CD8-positive, alpha-beta memory T cell (primary cell): ENCODE results near the gene CACNA1G. TPM values are rescaled to one million over a fixed set of nuclear protein-coding genes. Genes with fewer than 3 reads are reported as not detected.

ENCODE experiments used
- CTCF ChIA-PET: fragments of 350-600 bp; sonication (Branson Sonifier 250); formaldehyde crosslinking; loops from one replicate; lab custom pipeline; 2021; ENCODE audit warnings: antibody characterized with exemption; lab: Charles Lee
- POLR2A ChIA-PET: fragments of 350-600 bp; sonication (Branson Sonifier 250); formaldehyde crosslinking; loops from one replicate; lab custom pipeline; 2021; ENCODE audit warnings: antibody characterized with exemption; lab: Charles Lee
- DNase-seq, 5 donors: peaks; one replicate each; pipeline versions ENCODE4 v3.0.0 to v3.0.0-alpha.2; 2020 to 2022; ENCODE audit warnings: mixed read lengths in 1 of 5
- H3K27ac ChIP-seq: one replicate; pipeline ENCODE4 v1.7.0; 2013; ENCODE audit warnings: low read depth, mild to moderate bottlenecking, low read length, moderate library complexity
- H3K27me3 ChIP-seq: 2 replicates; pipeline ENCODE4 v1.7.0; 2013; ENCODE audit warnings: low read length, mild to moderate bottlenecking; ENCODE audit not compliant: insufficient read depth, poor library complexity, severe bottlenecking
- H3K36me3 ChIP-seq: 2 replicates; pipeline ENCODE4 v1.7.0; 2013; ENCODE audit warnings: mild to moderate bottlenecking, low read length, moderate library complexity; ENCODE audit not compliant: insufficient read depth
- H3K4me1 ChIP-seq: 2 replicates; pipeline ENCODE4 v1.7.0; 2013; ENCODE audit warnings: mild to moderate bottlenecking, low read length, moderate library complexity; ENCODE audit not compliant: insufficient read depth
- H3K4me3 ChIP-seq: 2 replicates; pipeline ENCODE4 v1.7.0; 2013; ENCODE audit warnings: mild to moderate bottlenecking, low read length
- H3K9me3 ChIP-seq: 2 replicates; pipeline ENCODE4 v1.7.0; 2013; ENCODE audit warnings: mild to moderate bottlenecking, low read length
- H3K27ac Mint-ChIP-seq, 8 donors: one replicate each; pipeline ENCODE4 v1.8.0; 2020 to 2021; ENCODE audit warnings: mixed read lengths in 8 of 8, mild to moderate bottlenecking in 6 of 8, inconsistent platforms in 3 of 8, moderate library complexity in 3 of 8
- H3K27me3 Mint-ChIP-seq, 2 donors: one replicate each; pipeline ENCODE4 v1.8.0; 2020 to 2021; ENCODE audit warnings: mixed read lengths in 2 of 2, mild to moderate bottlenecking in 1 of 2, moderate library complexity in 1 of 2
- H3K36me3 Mint-ChIP-seq, 3 donors: one replicate each; pipeline ENCODE4 v1.8.0; 2020 to 2021; ENCODE audit warnings: mixed read lengths in 3 of 3, inconsistent platforms in 1 of 3, mild to moderate bottlenecking in 1 of 3
- H3K4me1 Mint-ChIP-seq, 3 donors: one replicate each; pipeline ENCODE4 v1.8.0; 2020 to 2021; ENCODE audit warnings: mixed read lengths in 3 of 3, inconsistent platforms in 1 of 3, mild to moderate bottlenecking in 1 of 3
- H3K4me3 Mint-ChIP-seq, 7 donors: one replicate each; pipeline ENCODE4 v1.8.0; 2020 to 2021; ENCODE audit warnings: mixed read lengths in 7 of 7, mild to moderate bottlenecking in 6 of 7, moderate library complexity in 4 of 7, inconsistent platforms in 2 of 7
- H3K9me3 Mint-ChIP-seq, 5 donors: one replicate each; pipeline ENCODE4 v1.8.0; 2020 to 2022; ENCODE audit warnings: mixed read lengths in 5 of 5, mild to moderate bottlenecking in 3 of 5, moderate library complexity in 2 of 5, inconsistent platforms in 1 of 5
- polyA plus RNA-seq: library from polyadenylated mRNA; unstranded; fragments of 300-500 nt; fragmentation: Illumina TruSeq; gene quantifications from one replicate; pipeline ENCODE4 v1.2.3, GENCODE V29; 2021
- total RNA-seq, 2 experiments: library from RNA; stranded (reverse); gene quantifications; one replicate each; pipeline ENCODE4 v1.2.3, GENCODE V29; 2021

Gene CACNA1G
- total and polyA plus RNA-seq, 3 experiments from 2014 or later: 0.07 TPM; not detected in 2

- Histone ChIP-seq H3K36me3 (no peaks in the 10 kb centered on the region), H3K27me3 (no peaks in the 10 kb centered on the region)
- CTCF ChIA-PET: no interaction called here
These were observed 22.2 kb downstream of the CACNA1G start for GRCh38 chr17:50582741-50583140.

GRCh38 chr17:50583641-50584040 lies 23.1 kb downstream of the CACNA1G start:
- no peak overlapping the region for H3K4me3 Mint-ChIP-seq
- Histone ChIP-seq H3K4me1 (no peaks in the 10 kb centered on the region), H3K4me3 (no peak overlapping the region), H3K27ac (no peak overlapping the region), H3K9me3 (no peaks in the 10 kb centered on the region), H3K36me3 (no peaks in the 10 kb centered on the region), H3K27me3 (no peaks in the 10 kb centered on the region)
- H3K27ac Mint-ChIP-seq: peak overlapping the region in 1 of 8 donors; percentile 61
- DNase-seq: no peak
- H3K27me3 Mint-ChIP-seq: peaks cover 11 to 17% of the 10 kb centered on the region in 2 donors
- CTCF ChIA-PET: no interaction called here
- POLR2A ChIA-PET: no interaction called here
- H3K36me3 Mint-ChIP-seq: no peaks in the 10 kb centered on the region
- H3K4me1 Mint-ChIP-seq: no peaks in the 10 kb centered on the region
- no peaks in the 10 kb centered on the region for H3K9me3 Mint-ChIP-seq

More at GRCh38 chr17:50582741-50583140, 22.2 kb downstream of the CACNA1G start:
- Mint-ChIP-seq H3K27ac (peak overlapping the region in 1 of 8 donors; percentile 84), H3K36me3 (no peaks in the 10 kb centered on the region), H3K9me3 (no peaks in the 10 kb centered on the region), H3K27me3 (peaks cover 14 to 25% of the 10 kb centered on the region in 2 donors), H3K4me3 (no peak overlapping the region), H3K4me1 (no peaks in the 10 kb centered on the region)
- Histone ChIP-seq H3K9me3 (no peaks in the 10 kb centered on the region), H3K4me3 (no peak overlapping the region), H3K4me1 (no peaks in the 10 kb centered on the region), H3K27ac (no peak overlapping the region)
- no peak for DNase-seq
- POLR2A ChIA-PET: no interaction called here

- no peak for DNase-seq
- no peak overlapping the region for H3K4me3 Mint-ChIP-seq
- ChIA-PET CTCF (no interaction called here), POLR2A (no interaction called here)
- H3K27me3 Mint-ChIP-seq: peaks cover 6 to 13% of the 10 kb centered on the region in 2 donors
- no peaks in the 10 kb centered on the region for H3K4me1 ChIP-seq
- H3K9me3 ChIP-seq: no peaks in the 10 kb centered on the region
- H3K27ac ChIP-seq: no peak overlapping the region
- no peaks in the 10 kb centered on the region for H3K27me3 ChIP-seq
- H3K27ac Mint-ChIP-seq: peak overlapping the region in 1 of 8 donors; percentile 61
- no peaks in the 10 kb centered on the region for H3K4me1 Mint-ChIP-seq
- H3K36me3 Mint-ChIP-seq: no peaks in the 10 kb centered on the region
- no peaks in the 10 kb centered on the region for H3K36me3 ChIP-seq
- no peaks in the 10 kb centered on the region for H3K9me3 Mint-ChIP-seq
- H3K4me3 ChIP-seq: no peak overlapping the region
These were observed 23.6 kb downstream of the CACNA1G start for GRCh38 chr17:50584116-50584515.

- DNase-seq: no peak
- Histone ChIP-seq H3K9me3 (no peaks in the 10 kb centered on the region), H3K4me3 (no peak overlapping the region), H3K27me3 (no peaks in the 10 kb centered on the region), H3K36me3 (no peaks in the 10 kb centered on the region), H3K27ac (no peak overlapping the region), H3K4me1 (no peaks in the 10 kb centered on the region)
- Mint-ChIP-seq H3K36me3 (no peaks in the 10 kb centered on the region), H3K4me3 (peak overlapping the region in 1 of 7 donors; percentile 56), H3K27me3 (peaks cover 8 to 13% of the 10 kb centered on the region in 2 donors), H3K27ac (no peak overlapping the region), H3K9me3 (no peaks in the 10 kb centered on the region), H3K4me1 (no peaks in the 10 kb centered on the region)
- CTCF ChIA-PET: no interaction called here
- POLR2A ChIA-PET: no interaction called here
These were observed 24.2 kb downstream of the CACNA1G start for GRCh38 chr17:50584749-50585148.

- H3K4me3 Mint-ChIP-seq: no peak overlapping the region
These were observed 24.8 kb downstream of the CACNA1G start for GRCh38 chr17:50585346-50585745.

GRCh38 chr17:50585891-50586290 lies 25.4 kb downstream of the CACNA1G start:
- no peak overlapping the region for H3K27ac ChIP-seq
- H3K4me3 Mint-ChIP-seq: no peak overlapping the region
- no peaks in the 10 kb centered on the region for H3K9me3 Mint-ChIP-seq
- no peaks in the 10 kb centered on the region for H3K4me1 Mint-ChIP-seq
- ChIA-PET CTCF (no interaction called here), POLR2A (no interaction called here)
- H3K27me3 Mint-ChIP-seq: peaks cover 9 to 13% of the 10 kb centered on the region in 2 donors
- no peaks in the 10 kb centered on the region for H3K36me3 ChIP-seq
- no peak for DNase-seq
- no peaks in the 10 kb centered on the region for H3K27me3 ChIP-seq
- no peaks in the 10 kb centered on the region for H3K4me1 ChIP-seq
- H3K27ac Mint-ChIP-seq: no peak overlapping the region
- H3K4me3 ChIP-seq: no peak overlapping the region
- H3K9me3 ChIP-seq: no peaks in the 10 kb centered on the region
- H3K36me3 Mint-ChIP-seq: no peaks in the 10 kb centered on the region

More at GRCh38 chr17:50585346-50585745, 24.8 kb downstream of the CACNA1G start:
- Mint-ChIP-seq H3K9me3 (no peaks in the 10 kb centered on the region), H3K36me3 (no peaks in the 10 kb centered on the region), H3K27ac (no peak overlapping the region), H3K4me1 (no peaks in the 10 kb centered on the region), H3K27me3 (peaks cover 9 to 13% of the 10 kb centered on the region in 2 donors)
- H3K36me3 ChIP-seq: no peaks in the 10 kb centered on the region
- H3K4me3 ChIP-seq: no peak overlapping the region
- H3K4me1 ChIP-seq: no peaks in the 10 kb centered on the region
- no peaks in the 10 kb centered on the region for H3K27me3 ChIP-seq
- no peak for DNase-seq
- no peak overlapping the region for H3K27ac ChIP-seq
- CTCF ChIA-PET: no interaction called here
- POLR2A ChIA-PET: no interaction called here
- no peaks in the 10 kb centered on the region for H3K9me3 ChIP-seq

- no peaks in the 10 kb centered on the region for H3K27me3 ChIP-seq
- ChIA-PET CTCF (no interaction called here), POLR2A (no interaction called here)
- DNase-seq: no peak
- no peaks in the 10 kb centered on the region for H3K4me1 Mint-ChIP-seq
- no peak overlapping the region for H3K4me3 ChIP-seq
- no peak overlapping the region for H3K27ac ChIP-seq
- H3K4me3 Mint-ChIP-seq: no peak overlapping the region
- no peaks in the 10 kb centered on the region for H3K9me3 Mint-ChIP-seq
- no peak overlapping the region for H3K27ac Mint-ChIP-seq
- no peaks in the 10 kb centered on the region for H3K4me1 ChIP-seq
- H3K36me3 ChIP-seq: no peaks in the 10 kb centered on the region
- no peaks in the 10 kb centered on the region for H3K36me3 Mint-ChIP-seq
- H3K27me3 Mint-ChIP-seq: peaks cover 9 to 10% of the 10 kb centered on the region in 2 donors
- H3K9me3 ChIP-seq: no peaks in the 10 kb centered on the region
These were observed 26.1 kb downstream of the CACNA1G start for GRCh38 chr17:50586421-50587247.

- Histone ChIP-seq H3K36me3 (no peaks in the 10 kb centered on the region), H3K27me3 (no peaks in the 10 kb centered on the region), H3K4me3 (no peak overlapping the region), H3K27ac (no peak overlapping the region), H3K4me1 (no peaks in the 10 kb centered on the region), H3K9me3 (no peaks in the 10 kb centered on the region)
- peaks cover 2 to 5% of the 10 kb centered on the region in 2 donors for H3K27me3 Mint-ChIP-seq
- H3K27ac Mint-ChIP-seq: no peak overlapping the region
- no peak overlapping the region for H3K4me3 Mint-ChIP-seq
- H3K4me1 Mint-ChIP-seq: no peaks in the 10 kb centered on the region
- POLR2A ChIA-PET: no interaction called here
- H3K9me3 Mint-ChIP-seq: no peaks in the 10 kb centered on the region
- no peak for DNase-seq
- CTCF ChIA-PET: no interaction called here
- no peaks in the 10 kb centered on the region for H3K36me3 Mint-ChIP-seq
These were observed 27.1 kb downstream of the CACNA1G start for GRCh38 chr17:50587571-50587970.
